Measurements from ENCODE around the gene MYNN. TPM values are rescaled to one million over a fixed set of nuclear protein-coding genes. Genes with fewer than 3 reads are reported as not detected.

Gene MYNN
- total RNA-seq, 1 donor from 2014 or later, result 14.3 TPM

DNA sequence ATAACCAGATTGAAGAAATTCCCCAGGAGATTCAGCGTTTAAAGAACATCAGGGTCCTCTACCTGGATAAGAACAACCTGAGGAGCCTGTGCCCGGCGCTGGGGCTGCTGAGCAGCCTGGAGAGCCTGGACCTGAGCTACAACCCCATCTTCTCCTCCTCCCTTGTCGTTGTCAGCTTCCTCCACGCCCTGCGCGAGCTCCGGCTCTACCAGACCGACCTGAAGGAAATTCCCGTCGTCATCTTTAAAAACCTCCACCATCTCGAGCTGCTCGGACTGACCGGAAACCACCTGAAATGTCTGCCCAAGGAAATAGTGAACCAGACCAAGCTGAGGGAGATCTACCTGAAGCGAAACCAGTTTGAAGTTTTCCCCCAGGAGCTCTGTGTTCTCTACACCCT lies 48.9 kb downstream of the MYNN start:
- peaks cover under 1% of the 10 kb centered on the region for H3K9me3 Mint-ChIP-seq (ENCODE audit: low read depth)
- H3K27me3 Mint-ChIP-seq (ENCODE audit: low read depth), result no peaks in the 10 kb centered on the region
- peaks cover 17% of the 10 kb centered on the region for H3K4me1 Mint-ChIP-seq (ENCODE audit: low read depth)
- no peak for DNase-seq (ENCODE audit: low spot score)
- no peaks in the 10 kb centered on the region for H3K36me3 Mint-ChIP-seq (ENCODE audit: low read depth)
- no peak overlapping the region for H3K27ac Mint-ChIP-seq (ENCODE audit: unreplicated experiment)
- H3K4me3 Mint-ChIP-seq (ENCODE audit: unreplicated experiment), result no peak overlapping the region
- TF ChIP-seq, protein P1, sequence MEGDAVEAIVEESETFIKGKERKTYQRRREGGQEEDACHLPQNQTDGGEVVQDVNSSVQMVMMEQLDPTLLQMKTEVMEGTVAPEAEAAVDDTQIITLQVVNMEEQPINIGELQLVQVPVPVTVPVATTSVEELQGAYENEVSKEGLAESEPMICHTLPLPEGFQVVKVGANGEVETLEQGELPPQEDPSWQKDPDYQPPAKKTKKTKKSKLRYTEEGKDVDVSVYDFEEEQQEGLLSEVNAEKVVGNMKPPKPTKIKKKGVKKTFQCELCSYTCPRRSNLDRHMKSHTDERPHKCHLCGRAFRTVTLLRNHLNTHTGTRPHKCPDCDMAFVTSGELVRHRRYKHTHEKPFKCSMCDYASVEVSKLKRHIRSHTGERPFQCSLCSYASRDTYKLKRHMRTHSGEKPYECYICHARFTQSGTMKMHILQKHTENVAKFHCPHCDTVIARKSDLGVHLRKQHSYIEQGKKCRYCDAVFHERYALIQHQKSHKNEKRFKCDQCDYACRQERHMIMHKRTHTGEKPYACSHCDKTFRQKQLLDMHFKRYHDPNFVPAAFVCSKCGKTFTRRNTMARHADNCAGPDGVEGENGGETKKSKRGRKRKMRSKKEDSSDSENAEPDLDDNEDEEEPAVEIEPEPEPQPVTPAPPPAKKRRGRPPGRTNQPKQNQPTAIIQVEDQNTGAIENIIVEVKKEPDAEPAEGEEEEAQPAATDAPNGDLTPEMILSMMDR (IDR thresholded peaks at IDR 0.05), result no peak

DNA sequence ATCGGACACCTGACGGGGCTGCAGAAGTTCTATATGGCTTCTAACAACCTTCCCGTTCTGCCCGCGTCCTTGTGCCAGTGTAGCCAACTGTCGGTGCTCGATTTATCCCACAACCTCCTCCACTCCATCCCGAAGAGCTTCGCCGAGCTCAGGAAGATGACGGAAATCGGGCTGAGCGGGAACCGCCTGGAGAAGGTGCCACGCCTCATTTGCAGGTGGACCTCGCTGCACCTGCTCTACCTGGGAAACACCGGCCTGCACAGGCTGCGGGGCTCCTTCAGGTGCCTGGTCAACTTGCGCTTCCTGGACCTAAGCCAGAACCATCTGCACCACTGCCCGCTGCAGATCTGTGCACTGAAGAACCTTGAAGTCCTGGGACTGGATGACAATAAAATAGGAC lies 49.3 kb downstream of the MYNN start:
- Mint-ChIP-seq H3K4me1 (ENCODE audit: low read depth) (peaks cover 16% of the 10 kb centered on the region), H3K9me3 (ENCODE audit: low read depth) (no peaks in the 10 kb centered on the region), H3K27me3 (ENCODE audit: low read depth) (no peaks in the 10 kb centered on the region), H3K36me3 (ENCODE audit: low read depth) (no peaks in the 10 kb centered on the region), H3K4me3 (ENCODE audit: unreplicated experiment) (no peak overlapping the region), H3K27ac (ENCODE audit: unreplicated experiment) (no peak overlapping the region)
- TF ChIP-seq, protein P1 (IDR thresholded peaks at IDR 0.05), result no peak
- DNase-seq (ENCODE audit: low spot score), result no peak

DNA sequence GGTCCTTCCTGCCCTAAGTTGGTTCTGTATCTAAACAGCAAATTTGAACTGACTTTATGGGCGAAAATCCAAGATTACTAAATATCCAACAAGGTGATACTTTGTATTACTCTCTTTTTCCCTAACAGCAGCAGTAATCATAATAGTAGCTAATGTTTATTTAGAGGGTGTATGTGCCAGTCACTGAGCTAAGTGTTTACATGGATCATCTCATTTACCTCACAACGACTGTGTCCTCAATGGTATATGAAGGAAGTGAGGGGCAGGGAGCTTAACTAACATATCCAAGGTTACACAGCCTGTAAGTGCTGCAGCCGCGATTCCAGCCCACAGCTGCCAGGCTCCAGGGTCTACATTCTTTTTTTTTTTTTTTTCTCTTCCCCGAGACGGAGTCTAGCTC lies 49.8 kb downstream of the MYNN start:
- TF ChIP-seq, protein P1 (IDR thresholded peaks at IDR 0.05), result no peak
- no peak for DNase-seq (ENCODE audit: low spot score)
- no peaks in the 10 kb centered on the region for H3K9me3 Mint-ChIP-seq (ENCODE audit: low read depth)
- H3K27ac Mint-ChIP-seq (ENCODE audit: unreplicated experiment), result no peak overlapping the region
- H3K4me1 Mint-ChIP-seq (ENCODE audit: low read depth), result peaks cover 12% of the 10 kb centered on the region
- H3K27me3 Mint-ChIP-seq (ENCODE audit: low read depth), result no peaks in the 10 kb centered on the region
- H3K36me3 Mint-ChIP-seq (ENCODE audit: low read depth), result no peaks in the 10 kb centered on the region
- no peak overlapping the region for H3K4me3 Mint-ChIP-seq (ENCODE audit: unreplicated experiment)

DNA sequence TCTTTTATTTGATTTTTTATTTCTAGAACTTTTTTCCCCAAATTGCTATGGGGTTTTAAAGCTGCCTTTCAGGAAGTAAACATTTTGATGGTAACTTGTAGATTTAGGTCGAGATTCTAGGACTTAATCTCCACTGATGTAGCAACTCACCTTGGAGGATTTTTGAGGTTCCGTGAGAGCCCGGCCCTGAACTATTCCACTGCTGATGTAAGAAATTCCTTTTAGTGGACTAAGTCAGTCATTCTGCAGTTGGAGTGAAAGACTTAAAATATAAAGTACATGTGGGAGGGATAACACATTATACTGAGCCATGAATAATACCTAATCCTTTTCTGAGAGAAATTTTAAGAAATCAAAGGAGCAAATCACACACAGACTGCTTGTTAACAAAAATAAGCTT lies 52.1 kb downstream of the MYNN start:
- Mint-ChIP-seq H3K27me3 (ENCODE audit: low read depth) (no peaks in the 10 kb centered on the region), H3K9me3 (ENCODE audit: low read depth) (no peaks in the 10 kb centered on the region), H3K36me3 (ENCODE audit: low read depth) (no peaks in the 10 kb centered on the region), H3K4me3 (ENCODE audit: unreplicated experiment) (no peak overlapping the region), H3K4me1 (ENCODE audit: low read depth) (no peaks in the 10 kb centered on the region), H3K27ac (ENCODE audit: unreplicated experiment) (no peak overlapping the region)
- DNase-seq (ENCODE audit: low spot score), result no peak
- TF ChIP-seq, protein P1 (IDR thresholded peaks at IDR 0.05), result no peak

DNA sequence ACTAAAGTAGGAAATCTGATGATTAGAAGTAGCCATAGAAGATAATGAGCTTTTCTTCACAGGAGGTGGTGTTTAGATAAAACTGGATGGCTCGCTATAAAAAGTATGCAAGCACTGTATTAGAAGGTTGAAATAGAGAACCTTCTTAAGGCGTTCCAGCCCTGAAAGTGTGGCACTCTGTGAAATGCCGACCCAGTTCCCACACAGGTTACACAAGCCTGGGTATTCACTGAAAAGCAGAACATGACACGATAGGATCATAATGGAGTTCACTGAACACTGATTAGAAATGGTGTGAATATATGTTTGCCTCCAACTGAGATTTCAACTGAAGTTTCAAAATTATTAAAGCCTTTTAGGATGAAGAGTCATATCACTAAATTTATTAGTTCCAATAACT lies 54.5 kb downstream of the MYNN start:
- TF ChIP-seq, protein P1 (IDR thresholded peaks at IDR 0.05), result no peak
- no peaks in the 10 kb centered on the region for H3K36me3 Mint-ChIP-seq (ENCODE audit: low read depth)
- no peak overlapping the region for H3K27ac Mint-ChIP-seq (ENCODE audit: unreplicated experiment)
- DNase-seq (ENCODE audit: low spot score), result no peak
- H3K9me3 Mint-ChIP-seq (ENCODE audit: low read depth), result no peaks in the 10 kb centered on the region
- no peaks in the 10 kb centered on the region for H3K27me3 Mint-ChIP-seq (ENCODE audit: low read depth)
- no peaks in the 10 kb centered on the region for H3K4me1 Mint-ChIP-seq (ENCODE audit: low read depth)
- H3K4me3 Mint-ChIP-seq (ENCODE audit: unreplicated experiment), result no peak overlapping the region
